Measurements from ENCODE around the gene GPATCH4. TPM values are rescaled to one million over a fixed set of nuclear protein-coding genes. Genes with fewer than 3 reads are reported as not detected.
A peak's percentile ranks its signal among the peaks of the same experiment; 100 is the strongest.

The GPATCH4 gene
- total RNA-seq, 1 experiment from 2014 or later = 71.7 TPM

- Mint-ChIP-seq H3K4me1 (peaks cover 14 to 17% of the 10 kb centered on the region in 2 experiments), H3K27ac (no peak overlapping the region; a peak in 1 of 7 replicates), H3K27me3 (ENCODE audit: low read depth) (peaks cover 87% of the 10 kb centered on the region), H3K9me3 (no peaks in the 10 kb centered on the region; a peak in 1 of 5 replicates), H3K4me3 (peak overlapping the region in 1 of 2 experiments; percentile 57; a peak in 3 of 5 replicates), H3K36me3 (ENCODE audit: insufficient read depth in 1 of 3, low read depth in 3 of 3) (no peaks in the 10 kb centered on the region)
- Histone ChIP-seq H2AK5ac (ENCODE audit: insufficient read length, low read length) (no peak overlapping the region), H3K56ac (ENCODE audit: insufficient read length, low read depth, low read length) (no peak overlapping the region), H3K4me2 (ENCODE audit: insufficient read depth, insufficient read length, low read length) (no peak overlapping the region), H2BK5ac (ENCODE audit: insufficient read length, low read length) (no peak overlapping the region), H4K5ac (ENCODE audit: insufficient read length, low read depth, low read length) (no peak overlapping the region), H4K8ac (replicated peaks; ENCODE audit: insufficient read length, low read depth, low read length) (no peak overlapping the region), H2BK15ac (ENCODE audit: low read depth, low read length) (no peak overlapping the region), H3K27ac (ENCODE audit: insufficient read length, low read depth, low read length) (no peak overlapping the region), H3K18ac (ENCODE audit: insufficient read length, low read depth, low read length) (no peak overlapping the region), H2BK20ac (ENCODE audit: low read depth, low read length, poor library complexity, severe bottlenecking) (no peak overlapping the region), H4K91ac (ENCODE audit: insufficient read length, low read depth, low read length) (no peak overlapping the region), H3K79me1 (ENCODE audit: insufficient read depth, low read depth, low read length, poor library complexity, severe bottlenecking) (no peaks in the 10 kb centered on the region), H2AFZ (ENCODE audit: low read length) (no peak overlapping the region), H2BK12ac (ENCODE audit: insufficient read length, low read depth, low read length) (no peak overlapping the region), H3K27me3 (ENCODE audit: insufficient read depth, low read length) (peaks cover 27% of the 10 kb centered on the region), H3K14ac (ENCODE audit: insufficient read depth, low read length) (no peak overlapping the region), H3T11ph (ENCODE audit: low read length) (no peak overlapping the region), H3K79me2 (ENCODE audit: insufficient read depth, low read length) (no peaks in the 10 kb centered on the region), H4K20me1 (ENCODE audit: control insufficient read depth, insufficient read depth, insufficient read length) (no peaks in the 10 kb centered on the region), H2BK120ac (ENCODE audit: low read depth, low read length, poor library complexity, severe bottlenecking) (no peak overlapping the region), H3K4ac (ENCODE audit: low read depth, low read length) (no peak overlapping the region), H3K9me3 (ENCODE audit: control insufficient read depth, low read depth, low read length) (no peaks in the 10 kb centered on the region), H3K9ac (ENCODE audit: extremely low read depth, insufficient read length, low read length) (no peak overlapping the region), H3K4me1 (ENCODE audit: insufficient read depth, low read length) (no peaks in the 10 kb centered on the region; the same call in 1 of the 2 replicates), H3K23me2 (ENCODE audit: insufficient read length, low read depth, low read length, poor library complexity, severe bottlenecking) (peaks cover 19% of the 10 kb centered on the region), H3K23ac (ENCODE audit: insufficient read length, low read depth, low read length) (no peak overlapping the region)
- DNase-seq = no peak
- WGBS (ENCODE audit: extremely low coverage, insufficient read length, low lambda C conversion rate) = no CpG with 5 or more reads among the region's 6 CpGs
- TF ChIP-seq CTCF (conservative IDR thresholded peaks at IDR 0.05) = no peak
These were observed 21.5 kb upstream of the GPATCH4 start for GRCh38 chr1:156622581-156623297.
